ENCODE measurements around the gene PARS2. TPM values are rescaled to one million over a fixed set of nuclear protein-coding genes. Genes with fewer than 3 reads are reported as not detected.

The PARS2 gene
- total and polyA plus RNA-seq, 4 donors = 1.3 to 4.3 (median 2.7) TPM

GRCh38 chr1:54812801-54813484 lies 48.6 kb upstream of the PARS2 start:
- no peak overlapping the region for H3K9ac ChIP-seq (ENCODE audit: insufficient read depth in 1 of 2, low read length in 2 of 2)
- H3K36me3 ChIP-seq (ENCODE audit: control insufficient read depth in 4 of 4, insufficient read depth in 4 of 4, low read length in 4 of 4) = no peaks in the 10 kb centered on the region
- no peaks in the 10 kb centered on the region for H3K27me3 ChIP-seq (ENCODE audit: control insufficient read depth in 3 of 3, insufficient read depth in 3 of 3, low read length in 2 of 3)
- H3K9me3 ChIP-seq (ENCODE audit: control insufficient read depth in 4 of 4, insufficient read depth in 3 of 4, low read length in 3 of 4) = no peaks in the 10 kb centered on the region
- ATAC-seq (ENCODE audit: insufficient read depth, low FRiP score) = no peak
- TF ChIP-seq CTCF (IDR thresholded peaks at IDR 0.05; ENCODE audit: control extremely low read depth, extremely low read depth) = no peak
- H3K4me3 ChIP-seq = no peak overlapping the region
- 77 to 80% methylated on average over 13 of the region's 13 CpGs for WGBS, 2 donors
- H3K4me1 ChIP-seq (ENCODE audit: control insufficient read depth in 5 of 5, insufficient read depth in 5 of 5, low read length in 5 of 5) = peaks cover 0 to 3% (median 0%) of the 10 kb centered on the region in 5 donors
- no peak for DNase-seq
- no peak overlapping the region for H3K27ac ChIP-seq (ENCODE audit: low read depth in 1 of 2, low read length in 1 of 2)

GRCh38 chr1:54811739-54812655 lies 47.7 kb upstream of the PARS2 start:
- H3K27ac ChIP-seq (ENCODE audit: low read depth in 1 of 2, low read length in 1 of 2) = no peak overlapping the region
- no peaks in the 10 kb centered on the region for H3K27me3 ChIP-seq (ENCODE audit: control insufficient read depth in 3 of 3, insufficient read depth in 3 of 3, low read length in 2 of 3)
- H3K9ac ChIP-seq (ENCODE audit: insufficient read depth in 1 of 2, low read length in 2 of 2) = no peak overlapping the region
- DNase-seq = no peak
- WGBS, 2 donors = 86 to 90% methylated on average over 18 of the region's 18 CpGs
- H3K9me3 ChIP-seq (ENCODE audit: control insufficient read depth in 4 of 4, insufficient read depth in 3 of 4, low read length in 3 of 4) = no peaks in the 10 kb centered on the region
- TF ChIP-seq CTCF (IDR thresholded peaks at IDR 0.05; ENCODE audit: control extremely low read depth, extremely low read depth) = no peak
- H3K4me1 ChIP-seq (ENCODE audit: control insufficient read depth in 5 of 5, insufficient read depth in 5 of 5, low read length in 5 of 5) = peaks cover 0 to 3% (median 0%) of the 10 kb centered on the region in 5 donors
- no peak for ATAC-seq (ENCODE audit: insufficient read depth, low FRiP score)
- H3K4me3 ChIP-seq = no peak overlapping the region
- H3K36me3 ChIP-seq (ENCODE audit: control insufficient read depth in 4 of 4, insufficient read depth in 4 of 4, low read length in 4 of 4) = no peaks in the 10 kb centered on the region

GRCh38 chr1:54811066-54811465 lies 46.7 kb upstream of the PARS2 start:
- peaks cover 0 to under 1% (median 0%) of the 10 kb centered on the region in 3 donors for H3K27me3 ChIP-seq (ENCODE audit: control insufficient read depth in 3 of 3, insufficient read depth in 3 of 3, low read length in 2 of 3)
- H3K27ac ChIP-seq (ENCODE audit: low read depth in 1 of 2, low read length in 1 of 2) = no peak overlapping the region
- ATAC-seq (ENCODE audit: insufficient read depth, low FRiP score) (no peak), DNase-seq (no peak)
- no peak overlapping the region for H3K9ac ChIP-seq (ENCODE audit: insufficient read depth in 1 of 2, low read length in 2 of 2)
- H3K9me3 ChIP-seq (ENCODE audit: control insufficient read depth in 4 of 4, insufficient read depth in 3 of 4, low read length in 3 of 4) = no peaks in the 10 kb centered on the region
- H3K4me1 ChIP-seq (ENCODE audit: control insufficient read depth in 5 of 5, insufficient read depth in 5 of 5, low read length in 5 of 5) = peaks cover 0 to 3% (median 0%) of the 10 kb centered on the region in 5 donors
- H3K4me3 ChIP-seq = no peak overlapping the region
- H3K36me3 ChIP-seq (ENCODE audit: control insufficient read depth in 4 of 4, insufficient read depth in 4 of 4, low read length in 4 of 4) = no peaks in the 10 kb centered on the region
- TF ChIP-seq CTCF (IDR thresholded peaks at IDR 0.05; ENCODE audit: control extremely low read depth, extremely low read depth) = no peak
- 88 to 89% methylated on average over 5 of the region's 5 CpGs for WGBS, 2 donors

All from lung (tissue), 12 donors.